K562 (cell line): ENCODE data around the gene GFM2. TPM values are rescaled to one million over a fixed set of nuclear protein-coding genes. Genes with fewer than 3 reads are reported as not detected.

Source experiments
- CBFB ChIP-seq: sonication (generic); formaldehyde crosslinking; IDR thresholded peaks from 2 replicates; pipeline ENCODE4 v1.4.0; 2020; ENCODE audit warnings: mild to moderate bottlenecking, missing genetic modification reagents
- JUND ChIP-seq, 2 experiments: IDR thresholded peaks; 2 replicates in 1 of 2; 3 replicates in 1 of 2; pipeline ENCODE4 v1.6.1; 2011; ENCODE audit warnings: borderline replicate concordance in 2 of 2, low read depth in 2 of 2, low read length in 2 of 2, improper control_type of control experiment in 1 of 2, missing biosample characterization in 1 of 2, missing genetic modification characterization in 1 of 2, missing genetic modification reagents in 1 of 2
- NKRF ChIP-seq: fragments of 450-650 bp; IDR thresholded peaks from 2 replicates; pipeline ENCODE4 v1.6.1; 2016; ENCODE audit warnings: borderline replicate concordance
- SIN3A ChIP-seq, 2 experiments: fragments of 150-350 bp in 1 of 2; IDR thresholded peaks; 2 replicates each; pipeline ENCODE4 v1.6.1; 2011 to 2016; ENCODE audit warnings: borderline replicate concordance in 2 of 2, low read depth in 2 of 2, low read length in 2 of 2, mild to moderate bottlenecking in 2 of 2, moderate library complexity in 2 of 2; ENCODE audit not compliant: control insufficient read depth in 1 of 2
- SUPT5H ChIP-seq: fragments of 450-650 bp; IDR thresholded peaks from 2 replicates; pipeline ENCODE4 v1.6.1; 2016
- TBP ChIP-seq: optimal IDR thresholded peaks from 2 replicates; pipeline ENCODE3; 2011; ENCODE audit warnings: low read depth, low read length, improper control_type of control experiment
- VEZF1 ChIP-seq: fragments of 200-800 bp; sonication (Bioruptor generic); IDR thresholded peaks from 2 replicates; pipeline ENCODE4 v1.6.1; 2017; ENCODE audit warnings: missing genetic modification characterization, missing compliant biosample characterization
- ZNF384 ChIP-seq: IDR thresholded peaks from 2 replicates; pipeline ENCODE4 v1.6.1; 2012; ENCODE audit warnings: low read depth, low read length, improper control_type of control experiment
- polyA plus RNA-seq, 8 experiments: library from polyadenylated mRNA; depleted of rRNA in 4 of 8; stranded (reverse) in 5 of 8; unstranded in 3 of 8; fragments of >200 nt; fragmentation: Nextera tagmentation in 2 of 8; fragmentation: Illumina TruSeq in 1 of 8; extraction: Ambion mirVana in 2 of 8; extraction: Trizol in 1 of 8; gene quantifications; 2 replicates each; pipeline versions ENCODE4 v1.2.1 to v1.2.3, GENCODE V29; 2011 to 2014; ENCODE audit warnings: inconsistent platforms in 1 of 8, missing spikeins in 1 of 8
- total RNA-seq, 7 experiments: library from RNA; depleted of rRNA in 6 of 7; stranded (reverse); fragments of >200 nt in 6 of 7; fragmentation: Illumina TruSeq in 2 of 7; extraction: Trizol in 2 of 7; gene quantifications; 2 replicates each; pipeline versions ENCODE4 v1.2.1 to v1.2.3, GENCODE V29; 2011 to 2021; ENCODE audit warnings: low replicate concordance in 1 of 7

GFM2 gene
- total and polyA plus RNA-seq, 9 of the 15 experiments (the other 6 are each of a cell fraction or from before 2014, with no cell fraction given): 32.8 to 78.2 (median 52.5) TPM

- TF ChIP-seq NKRF (no peak), SIN3A (IDR thresholded peaks at IDR 0.05; ENCODE audit: borderline replicate concordance in 2 of 2, control insufficient read depth in 1 of 2, low read depth in 2 of 2, low read length in 2 of 2) (peak in 1 of 2 experiments; percentile 64; a peak in 1 of 4 replicates), TBP (no peak), ZNF384 (no peak), JUND (IDR thresholded peaks at IDR 0.05; ENCODE audit: borderline replicate concordance, low read depth, low read length) (no peak), JUND (tag; IDR thresholded peaks at IDR 0.05; ENCODE audit: borderline replicate concordance, low read depth, low read length) (no peak), CBFB (CRISPR knock-in tag) (no peak), VEZF1 (CRISPR knock-in tag) (peak; percentile 7; the same call in 1 of the 2 replicates), SUPT5H (no peak)
Measured at GRCh38 chr5:74767579-74767913, 629 bp upstream of the GFM2 start (continued).
